GM21447 (cell line): ENCODE measurements around the gene MTRF1.
A peak's percentile ranks its signal among the peaks of the same experiment; 100 is the strongest.
"Not testable (repeated sequence)": the region's sequence is repeated elsewhere in the genome, so short reads cannot be mapped to it uniquely, and the experiment has no call there.

Source experiments
- ATAC-seq: cut with Tn5 transposase; IDR thresholded peaks from one replicate; pipeline ENCODE4 v1.9.1; 2021; ENCODE audit not compliant: unreplicated experiment

The MTRF1 gene

DNA sequence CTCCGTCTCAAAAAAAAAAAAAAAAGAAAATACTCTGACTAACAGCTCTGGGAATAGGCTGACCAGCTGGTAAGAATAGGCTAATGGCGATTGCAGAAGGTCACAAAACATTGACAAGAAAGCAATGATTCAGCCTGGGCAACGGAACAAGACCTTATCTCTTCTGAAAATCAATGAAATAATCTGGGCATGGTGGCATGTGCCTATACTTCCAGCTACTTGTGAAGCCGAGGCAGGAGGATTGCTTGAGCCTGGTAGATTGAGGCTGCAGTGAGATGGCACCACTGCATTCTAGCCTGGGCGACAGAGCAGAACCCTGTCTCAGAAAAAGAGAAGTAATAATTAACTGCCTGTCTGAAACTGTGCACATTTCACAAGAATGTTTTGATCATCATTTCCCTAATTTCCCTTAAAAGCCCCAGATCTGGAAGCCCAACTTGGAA is 18.8 kb upstream of the MTRF1 start:
- ATAC-seq = no peak

- ATAC-seq = not testable (repeated sequence)
Measured at GRCh38 chr13:41279156-41279555, 15.8 kb upstream of the MTRF1 start.

- ATAC-seq = no peak
Measured at GRCh38 chr13:41276824-41277223, 13.4 kb upstream of the MTRF1 start.

DNA sequence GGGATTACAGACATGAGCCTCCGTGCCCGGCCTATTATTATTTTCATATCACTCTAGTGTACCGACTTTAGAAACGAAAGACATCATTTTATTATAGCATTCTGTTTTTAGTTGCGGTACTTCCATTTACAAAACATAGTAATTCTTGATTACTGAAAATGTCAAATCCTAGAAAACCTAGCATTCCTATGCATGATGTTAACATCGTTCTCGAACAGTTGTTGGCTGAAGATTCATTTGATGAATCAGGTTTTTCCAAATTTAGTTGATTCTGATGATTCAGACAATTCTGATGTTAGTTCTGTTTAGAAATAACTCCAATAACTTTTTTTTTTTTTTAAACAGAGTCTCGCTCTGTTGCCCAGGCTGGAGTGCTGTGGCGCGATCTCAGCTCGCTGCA is 11.5 kb upstream of the MTRF1 start:
- no peak for ATAC-seq

DNA sequence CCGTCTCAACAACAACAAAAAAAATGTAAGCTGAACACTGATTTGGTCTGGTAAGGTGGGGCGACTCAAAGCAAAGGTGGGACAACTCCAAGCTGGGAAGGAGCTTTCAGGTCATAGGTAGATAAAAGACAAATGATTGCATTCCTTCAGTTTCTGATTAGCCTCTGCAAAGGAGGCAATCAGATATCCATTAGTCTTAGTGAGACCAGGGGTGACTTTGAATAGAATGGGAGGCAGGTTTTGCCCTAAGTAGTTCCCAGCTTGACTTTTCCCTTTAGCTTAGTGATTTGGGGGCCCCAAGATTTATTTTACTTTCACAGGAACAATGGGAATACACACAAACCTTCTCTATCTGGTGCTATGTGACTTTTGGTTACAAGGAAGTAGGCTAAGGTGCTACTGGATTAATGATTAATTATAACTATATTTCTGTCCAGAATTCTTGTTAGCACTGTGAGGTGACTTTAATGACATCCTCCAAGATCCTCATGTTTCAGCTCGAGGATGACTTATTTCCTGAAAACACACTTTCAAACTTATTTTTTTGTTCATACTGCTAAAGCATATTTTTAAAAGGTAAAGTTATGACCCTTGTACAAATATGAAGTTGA is 10.6 kb upstream of the MTRF1 start:
- no peak for ATAC-seq

DNA sequence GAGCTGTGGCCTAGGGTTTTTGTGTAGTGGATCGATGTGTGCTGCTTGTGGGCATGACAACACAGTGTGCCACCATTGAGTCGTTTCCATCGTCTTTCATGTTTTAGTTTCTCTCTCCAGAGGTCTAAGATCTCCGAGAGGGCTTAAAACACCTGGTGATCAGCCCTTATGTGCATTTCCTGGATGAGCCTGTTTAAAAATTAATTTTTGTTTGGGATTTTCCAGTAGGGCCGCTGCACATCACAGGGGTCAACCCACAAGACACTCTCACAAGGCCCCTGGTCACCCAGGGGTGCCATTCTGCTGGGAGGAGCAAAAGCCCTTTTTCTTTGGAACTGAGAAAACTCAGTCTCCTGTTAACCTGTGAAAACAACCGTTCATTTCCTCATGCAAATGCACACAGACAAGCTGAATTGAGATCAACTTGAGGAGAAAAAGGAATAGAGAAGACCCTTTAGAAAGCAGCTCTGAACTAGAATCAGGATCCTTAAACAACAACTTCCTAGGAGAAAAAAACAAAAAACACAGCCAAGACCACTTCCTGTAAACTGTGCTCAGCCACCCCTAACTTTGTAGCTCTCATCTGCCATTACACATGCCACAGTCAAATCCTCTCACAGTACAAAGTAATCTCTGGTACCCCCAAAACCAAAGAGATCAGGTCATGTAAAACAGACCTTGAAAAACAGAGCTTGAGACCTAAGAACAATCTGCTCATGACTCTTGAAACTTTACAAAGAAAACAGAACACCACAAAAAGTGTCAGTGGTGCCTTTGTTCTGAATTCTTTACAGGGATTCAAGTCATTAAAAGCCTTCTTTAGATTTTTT is 8.3 kb upstream of the MTRF1 start:
- no peak for ATAC-seq

DNA sequence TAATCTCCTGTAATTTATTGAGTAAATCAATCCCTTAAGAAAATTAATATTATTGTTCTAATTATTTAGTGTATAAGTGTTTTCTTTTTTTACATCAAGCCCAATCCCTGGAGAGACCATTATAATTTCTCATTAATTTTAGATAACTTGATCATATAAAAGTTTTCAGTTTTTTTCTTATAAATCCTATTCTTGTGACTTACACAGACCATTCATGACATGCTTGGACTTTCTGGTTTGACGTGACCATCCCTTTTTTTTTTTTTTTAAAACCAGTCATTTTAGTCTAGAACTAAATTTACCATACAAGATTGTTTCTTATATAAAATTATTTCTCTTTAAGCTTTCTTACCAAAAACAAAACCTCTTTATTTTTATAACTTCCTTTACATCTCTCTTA is 5.4 kb upstream of the MTRF1 start:
- no peak for ATAC-seq

DNA sequence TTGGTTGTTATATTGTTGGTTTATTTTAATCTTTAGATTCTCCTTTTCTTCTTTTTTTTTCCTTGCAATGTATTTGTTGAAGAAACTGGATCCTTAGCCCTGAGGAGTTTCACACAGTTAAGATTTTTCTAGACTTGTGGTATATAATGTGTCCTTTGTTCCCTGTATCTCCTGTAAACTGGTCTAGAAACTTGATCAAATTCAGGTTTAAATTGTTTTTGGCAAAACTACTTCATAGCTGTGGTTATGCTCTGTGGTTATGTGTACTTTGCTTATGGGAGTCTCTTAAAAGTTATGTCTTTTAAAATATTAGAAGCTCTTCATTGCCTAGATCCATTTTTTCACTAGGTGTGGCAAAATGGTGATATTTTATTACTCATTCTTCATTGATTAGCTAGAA is 3.7 kb upstream of the MTRF1 start:
- no peak for ATAC-seq

DNA sequence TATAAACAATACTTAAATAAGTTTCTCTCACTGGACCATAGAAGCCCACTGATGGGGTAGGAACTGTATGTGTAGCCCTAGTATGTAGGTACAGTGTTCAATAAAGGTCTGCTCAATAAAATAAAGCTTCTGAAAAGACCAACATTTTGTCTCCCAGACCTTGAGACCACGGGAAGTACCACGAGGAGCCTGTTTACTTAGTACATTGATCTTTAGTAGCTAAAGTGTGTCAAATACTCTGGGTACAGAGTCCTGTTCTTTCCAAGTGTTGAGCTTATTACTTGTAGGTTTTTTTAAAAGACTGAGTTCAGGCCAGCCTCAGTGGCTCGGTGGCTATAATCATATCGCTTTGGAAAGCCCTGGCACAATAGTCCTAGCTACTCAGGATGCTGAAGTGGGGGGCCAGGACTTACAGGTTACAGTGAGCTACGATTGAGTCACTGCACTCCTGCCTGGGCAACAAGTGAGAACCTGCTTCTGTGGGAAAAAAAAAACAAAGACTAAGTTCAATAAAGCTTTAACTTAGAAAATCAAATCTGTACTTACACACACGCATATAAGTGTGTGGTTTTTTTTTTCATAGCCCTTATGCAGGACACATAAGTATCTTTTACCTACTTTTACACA is 3.4 kb downstream of the MTRF1 start:
- no peak for ATAC-seq

- ATAC-seq = no peak
Measured at GRCh38 chr13:41257535-41257934, 5.8 kb downstream of the MTRF1 start.

DNA sequence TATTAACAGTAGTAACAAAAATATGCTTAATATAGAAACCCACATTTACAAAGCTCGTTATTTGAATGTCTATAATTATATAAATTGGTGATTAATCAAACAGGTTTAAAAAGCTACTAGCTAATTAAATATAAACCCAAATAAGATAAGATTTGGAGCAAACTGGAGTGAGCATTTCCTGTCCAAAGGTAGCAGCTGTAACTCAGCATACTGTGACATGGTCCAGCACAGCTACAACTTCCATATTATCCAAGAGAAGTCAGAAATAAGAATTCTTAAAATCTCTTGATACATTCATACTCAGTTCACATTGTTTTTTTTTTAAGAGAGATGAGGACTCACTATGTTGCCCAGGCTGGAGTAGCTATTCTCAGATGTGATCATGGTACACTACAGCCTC is 8.5 kb downstream of the MTRF1 start:
- ATAC-seq = no peak

DNA sequence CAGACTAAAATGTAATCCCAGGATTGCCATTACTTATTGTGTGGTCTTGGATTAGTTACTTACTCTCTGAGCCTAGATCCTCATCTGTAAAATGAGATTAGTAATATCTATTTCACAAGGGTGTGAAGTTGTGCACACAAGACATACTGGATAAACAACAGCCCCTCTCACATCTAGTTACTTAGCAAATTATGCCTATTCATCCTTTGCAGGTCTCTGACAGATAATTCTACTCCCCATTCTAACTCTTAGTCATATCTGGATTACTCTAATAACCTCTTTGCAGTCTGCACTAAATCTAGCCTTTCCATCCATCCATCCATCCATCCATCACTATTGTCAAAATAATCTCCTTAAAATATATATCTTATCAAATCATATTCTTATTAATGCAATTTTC is 12.4 kb downstream of the MTRF1 start:
- no peak for ATAC-seq

- ATAC-seq = no peak
Measured at GRCh38 chr13:41246969-41247680, 16.3 kb downstream of the MTRF1 start.

DNA sequence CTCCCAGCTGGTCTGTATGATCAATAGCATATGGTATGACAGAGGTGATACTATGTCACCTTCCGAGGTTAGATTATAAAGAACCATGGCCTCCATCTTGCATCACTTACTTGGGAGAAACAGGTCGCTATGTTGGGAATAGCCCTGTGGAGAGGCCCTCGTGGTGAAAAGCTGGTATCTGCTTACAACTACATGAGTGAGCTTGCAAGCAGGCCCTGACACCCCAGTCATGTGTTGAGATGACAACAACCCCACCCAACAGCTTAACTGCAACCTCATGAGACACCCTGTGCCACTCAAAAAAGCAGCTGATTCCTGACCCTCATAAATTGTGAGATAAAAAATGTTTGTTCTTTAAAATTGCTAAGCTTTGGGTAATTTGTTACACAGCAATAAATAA is 18.8 kb downstream of the MTRF1 start:
- ATAC-seq = no peak

DNA sequence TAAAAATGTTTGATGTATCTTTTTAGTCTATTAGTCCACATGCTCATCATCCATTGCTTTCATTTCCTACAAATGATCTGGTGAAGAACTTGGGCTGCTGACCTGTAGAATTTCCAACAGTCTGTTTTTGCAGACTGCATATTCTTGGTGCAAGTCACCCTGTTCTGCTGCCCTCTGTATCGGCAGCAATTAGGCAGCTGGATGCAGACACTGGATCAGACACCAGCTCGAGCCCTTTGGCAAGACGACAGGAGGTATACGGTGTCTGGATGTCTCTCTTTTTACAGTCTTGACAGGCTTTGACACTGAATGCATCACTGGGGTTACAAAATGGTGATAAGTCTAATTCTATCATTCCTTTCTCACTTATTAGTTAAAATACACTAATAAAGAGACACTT is 21.8 kb downstream of the MTRF1 start:
- no peak for ATAC-seq

GRCh38 chr13:41236369-41236768 is 27.0 kb downstream of the MTRF1 start:
- ATAC-seq = no peak

DNA sequence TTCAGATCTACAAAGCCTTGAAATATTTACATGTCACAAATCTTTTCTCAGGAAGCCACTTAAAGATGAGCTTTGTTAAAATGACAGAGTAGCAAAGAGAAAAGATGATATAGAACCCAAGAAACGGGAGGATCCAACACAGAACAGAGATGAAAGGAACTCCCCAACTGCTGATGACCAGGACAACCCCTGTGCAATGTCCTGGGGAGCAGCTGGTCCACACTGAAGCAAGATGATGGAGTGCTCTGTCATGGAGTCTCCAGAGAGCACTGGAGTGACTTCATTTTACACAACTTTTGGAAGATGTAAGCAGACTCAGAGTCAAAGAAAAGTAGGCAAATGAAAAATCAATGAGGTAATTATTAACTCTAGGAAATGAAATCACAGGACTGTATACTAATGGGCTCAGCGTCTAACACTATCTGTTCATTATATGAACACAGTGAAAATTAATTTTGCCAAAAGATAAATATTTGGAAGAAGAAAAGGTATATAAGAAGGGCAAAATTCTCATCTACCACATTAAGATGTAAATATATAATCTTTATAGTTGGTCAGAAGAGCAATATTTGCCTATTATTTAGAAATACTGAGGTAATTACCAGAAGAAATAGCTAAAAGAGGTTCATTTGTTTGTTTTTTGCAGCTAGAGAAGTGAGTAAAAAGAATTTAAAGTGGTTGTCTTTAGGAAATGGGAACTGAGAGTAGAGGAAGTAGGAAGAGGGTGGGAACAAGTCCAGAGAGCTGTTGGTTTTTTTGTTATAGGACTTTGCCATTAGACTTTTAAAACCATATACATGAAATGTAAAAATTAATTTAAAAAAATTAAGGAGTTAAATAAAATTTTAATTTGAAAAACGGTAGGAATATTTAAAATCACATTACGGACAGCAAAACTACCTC is 30.5 kb downstream of the MTRF1 start:
- ATAC-seq = no peak

DNA sequence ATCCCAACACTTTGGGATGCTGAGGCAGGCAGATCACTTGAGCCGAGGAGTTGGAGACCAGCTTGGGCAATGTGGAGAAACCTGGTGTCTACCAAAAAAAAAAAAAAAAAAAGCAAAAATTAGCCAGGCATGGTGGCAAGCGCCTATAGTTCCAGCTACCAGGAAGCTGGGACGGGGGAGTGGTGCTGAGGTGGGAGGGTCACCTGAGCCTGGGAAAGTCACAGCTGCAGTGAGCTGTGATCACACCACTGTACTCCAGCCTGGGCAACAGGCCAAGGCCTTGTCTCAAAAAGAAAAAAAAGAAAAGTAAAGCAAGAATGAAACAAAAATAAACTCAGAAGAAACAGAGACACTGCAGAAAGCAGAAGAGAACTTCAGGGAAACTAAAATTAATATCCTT is 31.6 kb downstream of the MTRF1 start:
- ATAC-seq = peak; percentile 55

GRCh38 chr13:41231025-41231677 is 32.2 kb downstream of the MTRF1 start:
- no peak for ATAC-seq

DNA sequence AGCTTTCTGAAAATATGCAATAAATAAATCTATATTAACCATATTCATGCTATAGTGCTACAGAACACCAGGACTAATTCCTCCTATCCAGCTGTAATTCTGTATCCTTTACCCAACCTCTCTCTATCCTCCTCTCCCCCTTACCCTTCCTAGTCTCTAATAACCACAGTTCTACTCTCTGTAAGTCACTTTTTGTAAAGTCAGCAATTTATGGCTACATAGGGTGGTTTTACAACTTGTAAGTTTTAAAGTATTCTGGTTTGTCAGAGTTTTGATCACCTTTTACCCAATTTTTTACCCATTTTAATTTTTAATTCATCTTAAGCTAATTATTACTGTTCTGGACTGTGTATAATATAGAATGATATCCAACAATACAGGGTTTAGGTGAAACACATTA is 34.0 kb downstream of the MTRF1 start:
- no peak for ATAC-seq
